GM12801 (cell line): ENCODE results near the gene OSGEP.

Experiments
- TF ChIP-seq, protein P1 (sequence below): IDR thresholded peaks from one replicate; pipeline ENCODE4 v1.5.1; 2011; ENCODE audit warnings: control low read depth; ENCODE audit not compliant: insufficient read length; ENCODE audit errors: extremely low read depth

Gene OSGEP

DNA sequence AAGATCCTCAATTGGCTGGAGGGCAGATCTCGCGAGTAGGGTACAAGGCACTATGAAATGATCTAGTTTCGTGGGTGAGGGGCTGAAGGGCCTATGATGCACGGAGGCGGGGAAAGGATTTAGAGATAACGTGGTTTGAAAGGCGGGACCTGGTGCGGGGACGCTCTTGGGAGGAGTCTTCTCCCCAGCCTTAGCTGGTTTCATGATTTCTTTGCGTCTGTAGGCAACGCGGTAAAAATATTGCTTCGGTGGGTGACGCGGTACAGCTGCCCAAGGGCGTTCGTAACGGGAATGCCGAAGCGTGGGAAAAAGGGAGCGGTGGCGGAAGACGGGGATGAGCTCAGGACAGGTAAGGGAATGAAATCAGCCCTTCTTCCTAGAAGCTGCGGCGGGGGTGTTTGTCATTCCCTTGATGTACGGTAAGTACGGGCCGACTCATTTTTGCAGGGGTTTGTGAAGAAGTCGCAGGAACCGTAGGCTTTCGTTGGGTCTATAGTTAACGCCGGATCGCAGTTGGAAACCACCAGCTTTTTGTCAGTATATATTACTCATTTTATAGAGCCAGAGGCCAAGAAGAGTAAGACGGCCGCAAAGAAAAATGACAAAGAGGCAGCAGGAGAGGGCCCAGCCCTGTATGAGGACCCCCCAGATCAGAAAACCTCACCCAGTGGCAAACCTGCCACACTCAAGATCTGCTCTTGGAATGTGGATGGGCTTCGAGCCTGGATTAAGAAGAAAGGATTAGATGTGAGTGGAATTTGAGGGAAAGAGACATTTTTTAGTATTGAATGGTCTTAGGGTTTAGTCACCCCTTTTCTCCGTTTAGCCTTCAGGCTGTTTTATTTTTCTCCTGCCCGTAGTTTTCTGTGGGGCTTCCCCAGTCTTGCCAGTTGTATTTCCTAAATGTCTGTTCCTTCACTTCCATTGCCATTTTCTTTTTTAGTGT is 1.0 kb upstream of the OSGEP start:
- TF ChIP-seq, protein P1, sequence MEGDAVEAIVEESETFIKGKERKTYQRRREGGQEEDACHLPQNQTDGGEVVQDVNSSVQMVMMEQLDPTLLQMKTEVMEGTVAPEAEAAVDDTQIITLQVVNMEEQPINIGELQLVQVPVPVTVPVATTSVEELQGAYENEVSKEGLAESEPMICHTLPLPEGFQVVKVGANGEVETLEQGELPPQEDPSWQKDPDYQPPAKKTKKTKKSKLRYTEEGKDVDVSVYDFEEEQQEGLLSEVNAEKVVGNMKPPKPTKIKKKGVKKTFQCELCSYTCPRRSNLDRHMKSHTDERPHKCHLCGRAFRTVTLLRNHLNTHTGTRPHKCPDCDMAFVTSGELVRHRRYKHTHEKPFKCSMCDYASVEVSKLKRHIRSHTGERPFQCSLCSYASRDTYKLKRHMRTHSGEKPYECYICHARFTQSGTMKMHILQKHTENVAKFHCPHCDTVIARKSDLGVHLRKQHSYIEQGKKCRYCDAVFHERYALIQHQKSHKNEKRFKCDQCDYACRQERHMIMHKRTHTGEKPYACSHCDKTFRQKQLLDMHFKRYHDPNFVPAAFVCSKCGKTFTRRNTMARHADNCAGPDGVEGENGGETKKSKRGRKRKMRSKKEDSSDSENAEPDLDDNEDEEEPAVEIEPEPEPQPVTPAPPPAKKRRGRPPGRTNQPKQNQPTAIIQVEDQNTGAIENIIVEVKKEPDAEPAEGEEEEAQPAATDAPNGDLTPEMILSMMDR = no peak

DNA sequence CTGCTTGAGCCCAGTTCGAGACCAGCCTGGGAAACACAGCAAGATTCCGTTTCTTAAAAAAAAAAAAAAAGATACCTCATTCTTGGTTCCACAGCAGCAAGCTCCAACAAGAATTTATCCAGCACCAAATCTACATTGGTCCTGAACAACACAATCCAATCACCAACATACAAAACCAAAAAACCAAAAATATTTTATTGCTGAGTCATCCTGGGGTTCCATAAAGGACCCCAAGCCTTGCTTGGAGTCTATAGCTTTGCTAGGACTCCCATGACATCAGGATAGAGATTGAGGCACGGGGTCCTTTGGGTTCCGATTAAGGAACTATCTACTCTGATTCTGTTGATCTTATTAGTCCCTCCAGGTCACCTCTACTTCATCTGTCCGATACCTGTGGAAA is 7.7 kb downstream of the OSGEP start:
- TF ChIP-seq, protein P1 = no peak

DNA sequence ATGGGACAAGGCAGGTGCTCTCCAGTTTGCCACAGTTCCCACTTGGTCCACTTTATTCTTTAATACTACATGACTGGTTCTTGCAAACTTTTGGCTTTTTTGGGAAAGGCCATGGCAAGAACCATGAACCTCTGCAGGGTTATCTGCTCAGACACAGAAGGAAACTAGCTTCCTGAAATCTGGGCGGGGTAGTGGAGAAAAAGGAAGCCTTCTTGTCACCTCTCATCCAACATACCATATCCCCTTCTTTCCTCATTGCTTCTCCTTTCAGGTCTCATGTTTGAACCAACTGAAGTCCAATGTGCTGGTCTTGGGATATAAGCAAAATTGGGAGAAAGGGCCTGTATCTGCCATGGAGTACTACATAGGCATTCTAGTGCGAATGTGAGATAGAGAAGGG is 13.2 kb downstream of the OSGEP start:
- TF ChIP-seq, protein P1 = no peak

DNA sequence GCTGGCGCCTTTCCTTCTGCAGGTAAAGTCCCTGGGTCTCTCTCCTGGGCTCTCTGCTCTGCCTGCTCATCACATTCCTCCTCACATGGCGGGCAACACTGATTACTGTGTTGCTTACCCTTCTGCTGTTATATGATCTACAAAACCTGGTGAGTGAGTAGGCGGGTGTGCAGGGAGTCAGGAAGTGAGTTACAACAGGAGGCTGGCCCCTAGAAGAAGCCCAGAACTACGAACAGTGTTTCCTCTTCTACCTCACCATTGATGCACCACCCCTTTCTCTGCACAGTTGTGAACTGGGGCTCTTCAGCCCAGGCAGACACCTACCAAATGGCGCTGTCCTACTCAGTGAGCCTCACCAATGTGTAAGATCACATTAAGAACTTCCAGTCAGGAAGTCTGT is 13.7 kb downstream of the OSGEP start:
- TF ChIP-seq, protein P1 = no peak

DNA sequence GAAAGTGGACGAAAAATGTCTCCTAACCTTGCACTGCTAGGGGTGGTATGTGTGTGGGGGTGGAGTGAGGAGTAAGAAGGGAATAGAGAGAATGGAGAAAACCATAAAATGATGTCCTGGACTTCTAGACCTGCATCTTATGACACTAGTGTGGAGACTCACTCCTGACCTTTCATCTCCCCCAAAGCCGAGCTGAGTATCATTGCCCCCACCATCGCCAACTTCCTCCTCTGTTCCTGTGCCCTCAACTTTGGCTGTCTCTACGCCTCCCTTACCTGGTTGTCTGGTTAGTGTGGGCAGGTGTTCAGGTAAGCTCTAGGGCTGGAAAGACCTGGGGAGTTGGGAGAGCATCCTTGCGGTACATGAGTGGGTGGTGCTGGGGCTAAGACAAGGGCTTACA is 14.1 kb downstream of the OSGEP start:
- TF ChIP-seq, protein P1 = no peak

DNA sequence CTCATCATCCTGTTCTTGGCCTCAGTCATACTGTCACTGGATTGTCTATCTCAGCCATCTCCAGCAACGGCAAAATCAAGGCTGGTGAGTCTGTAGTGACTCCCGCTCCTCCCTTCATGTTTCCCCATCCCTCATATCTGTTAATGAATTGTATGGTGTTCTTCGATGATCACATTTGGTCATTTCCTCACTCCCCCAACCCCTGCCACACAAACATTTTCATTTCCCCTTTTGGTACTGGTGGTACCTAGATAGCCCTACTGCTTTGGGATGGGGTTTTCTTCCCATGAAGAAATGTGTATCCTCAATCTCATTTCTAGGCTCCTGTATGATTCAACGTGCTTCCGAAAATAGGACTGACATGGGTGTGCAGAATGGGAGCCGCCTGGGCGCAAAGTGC is 15.9 kb downstream of the OSGEP start:
- TF ChIP-seq, protein P1 = no peak

DNA sequence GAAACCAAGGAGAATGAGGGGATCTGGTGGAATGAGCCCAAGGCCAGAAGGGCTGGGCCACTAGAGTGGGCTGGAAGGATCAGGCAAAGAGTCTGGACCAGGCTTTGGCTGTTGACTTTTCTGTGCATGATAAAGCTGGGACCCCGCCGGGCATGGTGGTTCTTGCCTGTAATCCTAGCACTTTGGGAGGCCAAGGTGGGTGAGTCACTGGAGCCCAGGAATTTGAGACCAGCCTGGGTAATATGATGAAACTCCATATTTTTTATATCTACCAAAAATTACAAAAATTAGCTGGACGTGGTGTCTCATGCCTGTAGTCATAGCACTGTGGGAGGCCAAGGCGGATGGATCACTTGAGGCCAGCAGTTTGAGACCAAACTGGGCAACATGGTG is 18.3 kb downstream of the OSGEP start:
- TF ChIP-seq, protein P1 = no peak
